ENCODE measurements around the gene VWA5A. TPM values are rescaled to one million over a fixed set of nuclear protein-coding genes. Genes with fewer than 3 reads are reported as not detected.

The VWA5A gene
- total and polyA plus RNA-seq, 10 of the 15 experiments (the other 5 are each of a cell fraction or from before 2014, with no cell fraction given), result 0.45 to 1.6 (median 1.0) TPM

- BruUV-seq (replicated peaks), result no TSS peak
- Histone ChIP-seq H3K4me2 (ENCODE audit: control insufficient read depth, insufficient read depth) (no peak overlapping the region), H3K9ac (ENCODE audit: control insufficient read depth, insufficient read depth, low read length) (no peak overlapping the region), H4K20me1 (ENCODE audit: control insufficient read depth, insufficient read depth) (no peaks in the 10 kb centered on the region), H3K79me2 (ENCODE audit: control insufficient read depth, insufficient read depth, low read length) (no peaks in the 10 kb centered on the region), H3K4me1 (ENCODE audit: control insufficient read depth, insufficient read depth, low read length) (no peaks in the 10 kb centered on the region), H2AFZ (ENCODE audit: control insufficient read depth, low read depth, low read length) (no peak overlapping the region), H3K4me3 (no peak overlapping the region), H3K36me3 (ENCODE audit: control insufficient read depth in 2 of 2, insufficient read depth in 2 of 2, low read length in 1 of 2) (no peaks in the 10 kb centered on the region), H3K9me3 (replicated peaks; ENCODE audit: control insufficient read depth, insufficient read depth, low read length) (no peaks in the 10 kb centered on the region), H3K27ac (ENCODE audit: control insufficient read depth, insufficient read depth) (no peak overlapping the region), H3K27me3 (replicated peaks in 1 of 2; ENCODE audit: control insufficient read depth in 2 of 2, insufficient read depth in 2 of 2, low read length in 1 of 2) (no peaks in the 10 kb centered on the region)
- POLR2A ChIA-PET, result no interaction called here
- in situ Hi-C loops (cut with MboI), result no loop called here
- FAIRE-seq (no peak), DNase-seq (ENCODE audit: low read depth, low spot score) (no peak), ATAC-seq (no peak)
- RAD21 ChIA-PET (ENCODE audit: unreplicated experiment), result no interaction called here
- intact Hi-C loops (cut with micrococcal nuclease; ENCODE audit: unreplicated experiment), result no loop called here
- CTCF ChIA-PET, result interaction anchor here (1.5 kb wide), 1 partner anchor 49 kb away, joined by 5 read pairs; no protein-coding TSS in a partner anchor
- TF ChIP-seq CBX5 (IDR thresholded peaks at IDR 0.05; ENCODE audit: low read depth) (no peak), FOXM1 (IDR thresholded peaks at IDR 0.05; ENCODE audit: low read depth, low read length) (no peak), ZZZ3 (IDR thresholded peaks at IDR 0.05; ENCODE audit: control insufficient read depth, insufficient read length, low read depth) (no peak), SP1 (IDR thresholded peaks at IDR 0.05; ENCODE audit: low read depth, low read length) (no peak), CREM (IDR thresholded peaks at IDR 0.05; ENCODE audit: low read depth) (no peak), MYB (IDR thresholded peaks at IDR 0.05; ENCODE audit: borderline replicate concordance, low read depth, low read length) (no peak), NFYB (IDR thresholded peaks at IDR 0.05; ENCODE audit: insufficient read depth, low read depth, low read length) (no peak), CBFB (IDR thresholded peaks at IDR 0.05; ENCODE audit: low read depth) (no peak), ZSCAN29 (IDR thresholded peaks at IDR 0.05) (no peak), SREBF1 (IDR thresholded peaks at IDR 0.05; ENCODE audit: low read length) (no peak), SUZ12 (IDR thresholded peaks at IDR 0.05; ENCODE audit: unreplicated experiment) (no peak), ZNF384 (IDR thresholded peaks at IDR 0.05; ENCODE audit: borderline replicate concordance, low read depth, low read length) (no peak), EGR1 (IDR thresholded peaks at IDR 0.05; ENCODE audit: borderline replicate concordance in 1 of 2, low read depth in 2 of 2, low read length in 2 of 2) (no peak), RFX5 (IDR thresholded peaks at IDR 0.05; ENCODE audit: low read depth, low read length) (no peak), E2F8 (IDR thresholded peaks at IDR 0.05; ENCODE audit: low read depth, partially characterized antibody) (no peak), JUND (IDR thresholded peaks at IDR 0.05; ENCODE audit: low read depth, low read length) (no peak), POLR2AphosphoS2 (IDR thresholded peaks at IDR 0.05; ENCODE audit: low read depth, low read length) (no peak), SREBF2 (IDR thresholded peaks at IDR 0.05; ENCODE audit: low read length) (no peak), GATAD2B (conservative IDR thresholded peaks at IDR 0.05; ENCODE audit: low read depth) (no peak), STAT3 (IDR thresholded peaks at IDR 0.05; ENCODE audit: low read depth, low read length) (no peak)
- SMC1A ChIA-PET (ENCODE audit: uncharacterized antibody, unreplicated experiment), result interaction anchor here (0.7 kb wide), 1 partner anchor 90 kb away, joined by 3 read pairs; no protein-coding TSS in a partner anchor
- 50% methylated on average over 4 of the region's 4 CpGs for WGBS (ENCODE audit: insufficient coverage, insufficient replicate concordance, low lambda C conversion rate, missing lambda C conversion rate)
Measured at GRCh38 chr11:124120891-124121290, 5.6 kb downstream of the VWA5A start.
